K562 (cell line): Measurements from ENCODE around the gene ICAM1. TPM values are rescaled to one million over a fixed set of nuclear protein-coding genes. Genes with fewer than 3 reads are reported as not detected.
A peak's percentile ranks its signal among the peaks of the same experiment; 100 is the strongest.

Source experiments
- CBX2 ChIP-seq: fragments of 200-600 bp; sonication (generic); IDR thresholded peaks from one replicate; pipeline ENCODE4 v1.6.1; 2012; ENCODE audit warnings: mild to moderate bottlenecking, low read length, inconsistent platforms; ENCODE audit not compliant: insufficient read depth, poor library complexity, severe bottlenecking
- CREM ChIP-seq: IDR thresholded peaks from 2 replicates; pipeline ENCODE4 v1.6.1; 2014; ENCODE audit warnings: antibody characterized with exemption, low read depth
- CUX1 ChIP-seq: fragments of 200-800 bp; sonication (Bioruptor generic); IDR thresholded peaks from 2 replicates; pipeline ENCODE4 v1.6.1; 2016; ENCODE audit warnings: missing genetic modification characterization, missing compliant biosample characterization
- ELF1 ChIP-seq: fragments of 200-800 bp; sonication (Bioruptor generic); IDR thresholded peaks from 2 replicates; pipeline ENCODE4 v1.6.1; 2016; ENCODE audit warnings: missing genetic modification characterization, missing compliant biosample characterization
- EP300 ChIP-seq: IDR thresholded peaks from 2 replicates; pipeline ENCODE4 v1.6.1; 2012; ENCODE audit warnings: low read length, improper control_type of control experiment
- FOXM1 ChIP-seq, 2 experiments: fragments of 450-650 bp in 1 of 2; sonication (generic) in 1 of 2; formaldehyde crosslinking in 1 of 2; IDR thresholded peaks; 2 replicates each; pipeline versions ENCODE4 v1.6.1 to v1.9.0; 2017 to 2022; ENCODE audit warnings: low read depth in 2 of 2, mild to moderate bottlenecking in 2 of 2, missing genetic modification reagents in 1 of 2, moderate library complexity in 1 of 2
- MITF ChIP-seq: IDR thresholded peaks from 2 replicates; pipeline ENCODE4 v1.6.1; 2014; ENCODE audit warnings: antibody characterized with exemption
- RBFOX2 ChIP-seq: fragments of 200-400 bp; formaldehyde crosslinking; IDR thresholded peaks from 2 replicates; pipeline ENCODE4 v1.6.1; 2017; ENCODE audit warnings: low read depth, mild to moderate bottlenecking, low read length, moderate library complexity
- RFX1 ChIP-seq: fragments of 450-650 bp; IDR thresholded peaks from 2 replicates; pipeline ENCODE4 v1.6.1; 2016; ENCODE audit warnings: mild to moderate bottlenecking, moderate library complexity
- SMAD4 ChIP-seq: fragments of 250-450 bp; sonication (Bioruptor Pico); conservative IDR thresholded peaks from 2 replicates; pipeline ENCODE4 v1.8.0; 2021; ENCODE audit warnings: inconsistent platforms, mild to moderate bottlenecking, moderate library complexity
- STAG1 ChIP-seq: sonication (generic); formaldehyde crosslinking; IDR thresholded peaks from 2 replicates; pipeline ENCODE4 v1.5.0; 2020; ENCODE audit warnings: missing genetic modification reagents, borderline replicate concordance
- TAF9B ChIP-seq: fragments of 450-650 bp; IDR thresholded peaks from 2 replicates; pipeline ENCODE4 v1.6.1; 2018; ENCODE audit warnings: mild to moderate bottlenecking; ENCODE audit not compliant: partially characterized antibody
- ZNF124 ChIP-seq: sonication (generic); formaldehyde crosslinking; IDR thresholded peaks from 2 replicates; pipeline ENCODE4 v1.8.1; 2022; ENCODE audit warnings: missing genetic modification reagents
- polyA plus RNA-seq, 8 experiments: library from polyadenylated mRNA; depleted of rRNA in 4 of 8; stranded (reverse) in 5 of 8; unstranded in 3 of 8; fragments of >200 nt; fragmentation: Nextera tagmentation in 2 of 8; fragmentation: Illumina TruSeq in 1 of 8; extraction: Ambion mirVana in 2 of 8; extraction: Trizol in 1 of 8; gene quantifications; 2 replicates each; pipeline versions ENCODE4 v1.2.1 to v1.2.3, GENCODE V29; 2011 to 2014; ENCODE audit warnings: inconsistent platforms in 1 of 8, missing spikeins in 1 of 8
- total RNA-seq, 7 experiments: library from RNA; depleted of rRNA in 6 of 7; stranded (reverse); fragments of >200 nt in 6 of 7; fragmentation: Illumina TruSeq in 2 of 7; extraction: Trizol in 2 of 7; gene quantifications; 2 replicates each; pipeline versions ENCODE4 v1.2.1 to v1.2.3, GENCODE V29; 2011 to 2021; ENCODE audit warnings: low replicate concordance in 1 of 7
- TF ChIP-seq, protein P1 (sequence below): fragments of 200-400 bp; formaldehyde crosslinking; IDR thresholded peaks from 2 replicates; pipeline ENCODE4 v1.6.1; 2017; ENCODE audit warnings: mild to moderate bottlenecking, low read depth, low read length, moderate library complexity

Gene ICAM1
- total and polyA plus RNA-seq, 9 of the 15 experiments (the other 6 are each of a cell fraction or from before 2014, with no cell fraction given): 2.3 to 24.4 (median 13.4) TPM

DNA sequence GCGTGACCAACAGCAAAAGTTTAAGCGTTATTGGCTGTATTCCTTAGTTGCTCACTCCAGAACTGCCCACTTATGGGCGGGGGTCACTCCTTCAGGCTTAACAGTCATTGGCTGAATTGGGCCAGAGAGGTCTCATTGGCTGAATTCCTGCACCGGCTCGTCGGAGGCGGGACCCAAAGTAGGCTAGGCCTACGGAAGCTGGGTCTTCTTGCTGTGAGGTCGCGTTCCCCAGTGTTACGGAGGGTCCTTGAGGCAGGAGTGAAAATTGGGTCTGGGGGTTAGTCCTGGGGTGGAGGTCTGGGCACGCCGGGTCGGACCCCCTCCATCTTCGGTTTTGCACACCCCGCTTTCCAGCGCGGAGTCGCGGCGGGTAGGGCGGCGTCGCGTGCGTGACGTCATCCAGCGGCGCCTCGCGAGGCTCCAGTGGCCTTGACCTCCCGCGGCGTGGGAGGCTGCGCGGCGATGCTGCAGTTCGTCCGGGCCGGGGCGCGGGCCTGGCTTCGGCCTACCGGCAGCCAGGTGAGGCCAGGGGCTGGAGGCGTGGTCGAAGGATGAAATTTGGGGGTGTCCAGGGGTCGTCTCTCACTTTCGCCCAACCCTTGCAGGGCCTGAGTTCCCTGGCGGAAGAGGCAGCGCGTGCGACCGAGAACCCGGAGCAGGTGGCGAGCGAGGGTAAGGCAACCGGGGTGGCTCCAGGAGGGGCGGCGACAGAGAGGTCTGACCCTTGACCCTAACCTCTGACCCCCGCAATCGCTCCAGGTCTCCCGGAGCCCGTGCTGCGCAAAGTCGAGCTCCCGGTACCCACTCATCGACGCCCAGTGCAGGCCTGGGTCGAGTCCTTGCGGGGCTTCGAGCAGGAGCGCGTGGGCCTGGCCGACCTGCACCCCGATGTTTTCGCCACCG, 18.9 kb upstream of the ICAM1 start, which contains the start of gene MRPL4 (continued):
- TF ChIP-seq CUX1 (CRISPR knock-in tag) (peak; percentile 68; the same call in 1 of the 2 replicates), MITF (peak; percentile 49; the same call in 1 of the 2 replicates), CREM (peak; percentile 100), RBFOX2 (peak; percentile 97), SMAD4 (peak; percentile 82), ELF1 (tag) (peak; percentile 72), TAF9B (no peak), STAG1 (CRISPR knock-in tag) (no peak), RFX1 (no peak), ZNF124 (CRISPR knock-in tag) (no peak), FOXM1 (IDR thresholded peaks at IDR 0.05; ENCODE audit: low read depth) (no peak), FOXM1 (CRISPR knock-in tag; IDR thresholded peaks at IDR 0.05; ENCODE audit: low read depth) (peak; percentile 97), CBX2 (no peak), EP300 (0 out of 2 replicates have a peak, but pooled peaks have one; percentile 39)
- TF ChIP-seq, protein P1, sequence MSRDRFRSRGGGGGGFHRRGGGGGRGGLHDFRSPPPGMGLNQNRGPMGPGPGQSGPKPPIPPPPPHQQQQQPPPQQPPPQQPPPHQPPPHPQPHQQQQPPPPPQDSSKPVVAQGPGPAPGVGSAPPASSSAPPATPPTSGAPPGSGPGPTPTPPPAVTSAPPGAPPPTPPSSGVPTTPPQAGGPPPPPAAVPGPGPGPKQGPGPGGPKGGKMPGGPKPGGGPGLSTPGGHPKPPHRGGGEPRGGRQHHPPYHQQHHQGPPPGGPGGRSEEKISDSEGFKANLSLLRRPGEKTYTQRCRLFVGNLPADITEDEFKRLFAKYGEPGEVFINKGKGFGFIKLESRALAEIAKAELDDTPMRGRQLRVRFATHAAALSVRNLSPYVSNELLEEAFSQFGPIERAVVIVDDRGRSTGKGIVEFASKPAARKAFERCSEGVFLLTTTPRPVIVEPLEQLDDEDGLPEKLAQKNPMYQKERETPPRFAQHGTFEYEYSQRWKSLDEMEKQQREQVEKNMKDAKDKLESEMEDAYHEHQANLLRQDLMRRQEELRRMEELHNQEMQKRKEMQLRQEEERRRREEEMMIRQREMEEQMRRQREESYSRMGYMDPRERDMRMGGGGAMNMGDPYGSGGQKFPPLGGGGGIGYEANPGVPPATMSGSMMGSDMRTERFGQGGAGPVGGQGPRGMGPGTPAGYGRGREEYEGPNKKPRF: no peak
